HepG2 (cell line): ENCODE results near the gene SLC17A9. TPM values are rescaled to one million over a fixed set of nuclear protein-coding genes. Genes with fewer than 3 reads are reported as not detected.
A peak's percentile ranks its signal among the peaks of the same experiment; 100 is the strongest.

ENCODE experiments used
- AGO2 ChIP-seq: fragments of 200-400 bp; formaldehyde crosslinking; optimal IDR thresholded peaks from 2 replicates; pipeline ENCODE3; 2017; ENCODE audit warnings: mild to moderate bottlenecking, low read depth, low read length, moderate library complexity
- ETV6 ChIP-seq: sonication (generic); formaldehyde crosslinking; conservative IDR thresholded peaks from 2 replicates; pipeline ENCODE4 v1.4.0; 2020; ENCODE audit warnings: missing genetic modification reagents
- MTA1 ChIP-seq: sonication (generic); formaldehyde crosslinking; IDR thresholded peaks from 2 replicates; pipeline ENCODE4 v1.4.0; 2020; ENCODE audit warnings: missing genetic modification reagents, mild to moderate bottlenecking, borderline replicate concordance
- PHF21A ChIP-seq: sonication (generic); formaldehyde crosslinking; IDR thresholded peaks from 2 replicates; pipeline ENCODE4 v1.5.0; 2020; ENCODE audit warnings: mild to moderate bottlenecking, missing genetic modification reagents
- POLR2AphosphoS5 ChIP-seq: IDR thresholded peaks from 2 replicates; pipeline ENCODE4 v1.6.1; 2012; ENCODE audit warnings: low read depth, low read length
- ZC3H4 ChIP-seq: sonication (generic); formaldehyde crosslinking; IDR thresholded peaks from 2 replicates; pipeline ENCODE4 v1.4.0; 2020; ENCODE audit warnings: missing genetic modification reagents, borderline replicate concordance
- ZNF136 ChIP-seq: sonication (generic); formaldehyde crosslinking; IDR thresholded peaks from 2 replicates; pipeline ENCODE4 v1.8.1; 2022; ENCODE audit warnings: low read depth, mild to moderate bottlenecking, moderate library complexity, missing genetic modification reagents
- ZNF34 ChIP-seq: sonication (generic); formaldehyde crosslinking; IDR thresholded peaks from 2 replicates; pipeline ENCODE4 v1.4.0; 2020; ENCODE audit warnings: mild to moderate bottlenecking, missing genetic modification reagents, borderline replicate concordance
- ZNF580 ChIP-seq: IDR thresholded peaks from 2 replicates; pipeline ENCODE4 v1.6.1; 2016; ENCODE audit warnings: low read depth, borderline replicate concordance
- ZNF609 ChIP-seq: sonication (generic); formaldehyde crosslinking; IDR thresholded peaks from 2 replicates; pipeline ENCODE4 v1.4.0; 2020; ENCODE audit warnings: mild to moderate bottlenecking, missing genetic modification reagents, borderline replicate concordance
- ZNF768 ChIP-seq: sonication (generic); formaldehyde crosslinking; IDR thresholded peaks from 2 replicates; pipeline ENCODE4 v1.4.0; 2020; ENCODE audit warnings: missing genetic modification reagents
- polyA plus RNA-seq, 8 experiments: library from polyadenylated mRNA; depleted of rRNA in 3 of 8; stranded (reverse) in 7 of 8; unstranded in 1 of 8; fragments of >200 nt; fragmentation: Illumina TruSeq in 4 of 8; extraction: Trizol in 4 of 8; gene quantifications; 2 replicates each; pipeline versions ENCODE4 v1.2.1 to v1.2.3, GENCODE V29; 2011 to 2016; ENCODE audit warnings: low read depth in 4 of 8, missing spikeins in 1 of 8, mixed read lengths in 1 of 8; ENCODE audit not compliant: insufficient read depth in 1 of 8
- total RNA-seq, 5 experiments: library from RNA; depleted of rRNA; stranded (reverse); fragments of >200 nt; fragmentation: Illumina TruSeq; extraction: Trizol; gene quantifications; 2 replicates each; pipeline ENCODE4 v1.2.3, GENCODE V29; 2016; ENCODE audit warnings: low read depth in 1 of 5

Gene SLC17A9
- total and polyA plus RNA-seq, 2 of the 13 experiments (the other 11 are each of a cell fraction or from before 2014, with no cell fraction given) = 110 to 191 TPM

- 0 out of 2 replicates have a peak, but pooled peaks have one; percentile 14 for TF ChIP-seq ZNF609
- 0 out of 2 replicates have a peak, but pooled peaks have one; percentile 9 for TF ChIP-seq POLR2AphosphoS5
- TF ChIP-seq ETV6 = no peak
- no peak for TF ChIP-seq ZNF580 (CRISPR knock-in tag)
- no peak for TF ChIP-seq ZNF136 (CRISPR knock-in tag)
- TF ChIP-seq MTA1 = 0 out of 2 replicates have a peak, but pooled peaks have one; percentile 32
- peak; percentile 17; the same call in 1 of the 2 replicates for TF ChIP-seq ZNF768 (CRISPR knock-in tag)
- TF ChIP-seq PHF21A = no peak
- 0 out of 2 replicates have a peak, but pooled peaks have one; percentile 31 for TF ChIP-seq ZNF34 (CRISPR knock-in tag)
- peak; percentile 46 for TF ChIP-seq AGO2
- TF ChIP-seq ZC3H4 = no peak
These were observed 45.7 kb upstream of the SLC17A9 start (continued) for GRCh38 chr20:62906647-62907375.
